Measurements from ENCODE around the gene PRX.

PRX gene

GRCh38 chr19:40389404-40390083 is 23.6 kb downstream of the PRX start:
- no peak for TF ChIP-seq CTCF (IDR thresholded peaks at IDR 0.05; ENCODE audit: low read depth, low read length)
- no peak overlapping the region for H3K4me3 ChIP-seq (ENCODE audit: low read depth, low read length)
- in situ Hi-C loops (cut with HindIII; ENCODE audit: low sequenced_read_pairs) = no loop called here
- no peak for DNase-seq (ENCODE audit: low read depth, low spot score)

GRCh38 chr19:40388481-40388880 is 24.7 kb downstream of the PRX start:
- no peak overlapping the region for H3K4me3 ChIP-seq (ENCODE audit: low read depth, low read length)
- no peak for TF ChIP-seq CTCF (IDR thresholded peaks at IDR 0.05; ENCODE audit: low read depth, low read length)
- DNase-seq (ENCODE audit: low read depth, low spot score) = no peak
- in situ Hi-C loops (cut with HindIII; ENCODE audit: low sequenced_read_pairs) = no loop called here

GRCh38 chr19:40387155-40387554 is 26.0 kb downstream of the PRX start:
- in situ Hi-C loops (cut with HindIII; ENCODE audit: low sequenced_read_pairs) = no loop called here
- no peak for DNase-seq (ENCODE audit: low read depth, low spot score)
- H3K4me3 ChIP-seq (ENCODE audit: low read depth, low read length) = no peak overlapping the region
- TF ChIP-seq CTCF (IDR thresholded peaks at IDR 0.05; ENCODE audit: low read depth, low read length) = no peak

- in situ Hi-C loops (cut with HindIII; ENCODE audit: low sequenced_read_pairs) = no loop called here
- DNase-seq (ENCODE audit: low read depth, low spot score) = no peak
- TF ChIP-seq CTCF (IDR thresholded peaks at IDR 0.05; ENCODE audit: low read depth, low read length) = no peak
Observed at GRCh38 chr19:40383668-40384248, 29.4 kb downstream of the PRX start.

GRCh38 chr19:40381321-40381720 is 31.9 kb downstream of the PRX start:
- no peak for DNase-seq (ENCODE audit: low read depth, low spot score)
- no peak overlapping the region for H3K4me3 ChIP-seq (ENCODE audit: low read depth, low read length)
- no peak for TF ChIP-seq CTCF (IDR thresholded peaks at IDR 0.05; ENCODE audit: low read depth, low read length)
- in situ Hi-C loops (cut with HindIII; ENCODE audit: low sequenced_read_pairs) = no loop called here

More at GRCh38 chr19:40383668-40384248, 29.4 kb downstream of the PRX start:
- no peak overlapping the region for H3K4me3 ChIP-seq (ENCODE audit: low read depth, low read length)

- DNase-seq (ENCODE audit: low read depth, low spot score) = no peak
- no peak overlapping the region for H3K4me3 ChIP-seq (ENCODE audit: low read depth, low read length)
- TF ChIP-seq CTCF (IDR thresholded peaks at IDR 0.05; ENCODE audit: low read depth, low read length) = no peak
- in situ Hi-C loops (cut with HindIII; ENCODE audit: low sequenced_read_pairs) = no loop called here
Observed at GRCh38 chr19:40380199-40381037, 32.8 kb downstream of the PRX start.

Measured in astrocyte of the spinal cord (primary cell).